NK-92 treated with Interleukin-12 subunit alpha and Interleukin-12 subunit beta, amount 100 ng/mL, for 24 hours (cell line): ENCODE measurements around the gene CREB3L4.
"Not testable (repeated sequence)": the region's sequence is repeated elsewhere in the genome, so short reads cannot be mapped to it uniquely, and the experiment has no call there.

Source experiments
- DNase-seq: peaks from one replicate; lab custom pipeline; 2025; lab: John Stamatoyannopoulos, UW

Gene CREB3L4

GRCh38 chr1:153959454-153959853 is 8.2 kb upstream of the CREB3L4 start:
- DNase-seq: no peak

DNA sequence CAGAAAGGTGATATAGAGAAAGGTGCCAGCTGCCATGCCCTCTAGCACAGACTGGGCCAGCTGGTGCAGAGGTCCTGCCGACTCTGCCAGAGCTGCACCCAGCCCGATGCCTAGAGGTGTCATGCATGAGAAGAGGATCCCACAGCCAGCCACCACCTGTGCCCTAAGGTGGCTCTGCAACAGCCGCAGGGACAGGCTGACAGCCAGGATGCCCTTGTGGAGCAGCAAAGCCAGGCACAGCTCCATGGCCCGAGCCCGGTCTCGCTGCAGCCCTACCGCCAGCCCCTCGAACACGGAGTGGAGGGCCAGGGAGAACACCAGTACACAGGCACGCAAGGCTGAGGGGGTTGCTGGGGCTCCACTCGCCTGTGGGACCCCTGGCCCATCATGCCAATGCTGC is 7.5 kb upstream of the CREB3L4 start:
- DNase-seq: no peak

DNA sequence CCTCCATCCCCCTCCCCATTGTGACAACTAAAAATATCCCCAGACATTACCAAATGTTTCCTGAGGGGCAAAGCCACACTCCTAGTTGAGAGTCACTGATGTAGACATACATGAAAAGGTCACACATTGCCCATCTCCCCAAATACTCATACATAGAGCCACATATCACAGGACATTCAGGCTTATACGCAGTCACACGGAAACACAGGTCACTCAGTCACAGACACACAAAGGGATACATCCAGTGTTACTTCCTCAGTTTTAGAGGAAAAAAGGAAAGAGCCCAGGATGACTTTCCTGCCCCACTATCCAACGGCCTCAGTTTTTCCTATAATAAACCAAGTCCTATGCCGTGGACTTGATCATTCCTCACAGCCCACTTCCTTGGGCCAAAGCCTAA is 6.3 kb upstream of the CREB3L4 start:
- DNase-seq: no peak

DNA sequence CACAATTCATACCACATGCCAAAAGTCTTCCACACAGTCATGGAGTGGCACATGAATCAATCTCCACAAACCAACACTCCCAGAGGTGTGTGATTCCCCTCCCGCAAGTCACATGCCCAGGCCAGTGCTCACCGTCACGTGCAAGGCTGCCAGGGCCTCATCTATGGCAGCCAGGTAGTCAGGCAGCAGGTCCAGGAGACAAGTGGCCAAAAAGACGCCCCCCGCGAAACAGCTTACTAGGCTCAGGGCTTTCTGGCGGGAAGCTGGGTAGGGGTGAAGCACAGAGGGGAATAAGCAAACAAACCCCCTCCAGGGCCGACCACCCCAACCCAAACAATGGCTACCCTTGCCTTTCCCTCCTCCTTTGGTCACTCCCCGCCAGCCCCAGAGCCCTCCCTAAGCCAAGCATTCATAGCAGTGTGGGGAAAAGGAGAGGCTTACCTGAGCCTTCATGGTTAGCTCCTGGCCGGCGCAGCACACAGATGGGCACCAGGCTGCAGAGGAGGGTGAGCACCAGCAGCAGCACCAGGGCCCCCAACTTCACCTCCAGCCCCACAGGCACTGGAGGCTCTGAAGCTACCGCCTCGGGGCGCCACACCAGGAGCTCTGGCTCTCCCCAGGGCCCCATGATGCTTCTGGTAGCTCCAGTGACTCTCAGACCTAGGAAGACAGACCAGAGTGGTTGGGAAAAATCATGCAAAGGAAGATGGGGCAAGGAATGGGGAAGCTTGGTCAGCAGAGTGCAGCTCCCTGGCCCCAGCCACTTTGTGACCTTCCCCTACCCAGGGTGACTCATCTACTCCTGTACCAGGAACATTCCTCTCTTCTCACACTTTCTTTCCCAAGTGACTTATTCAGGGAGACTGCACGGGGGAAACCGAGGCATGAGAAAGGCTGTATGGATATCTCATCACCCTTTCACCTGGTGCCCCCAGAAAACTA is 5.3 kb upstream of the CREB3L4 start:
- no peak for DNase-seq

- peak; percentile 94 for DNase-seq
These were observed 4.5 kb upstream of the CREB3L4 start, which contains the start of gene SLC39A1 for GRCh38 chr1:153963030-153963849. Gene SLC39A1 (minus strand): TSS chr1:153963537. CDS start chr1:153962715, 822 bp downstream.

GRCh38 chr1:153963850-153964331 is 3.8 kb upstream of the CREB3L4 start:
- no peak for DNase-seq

DNA sequence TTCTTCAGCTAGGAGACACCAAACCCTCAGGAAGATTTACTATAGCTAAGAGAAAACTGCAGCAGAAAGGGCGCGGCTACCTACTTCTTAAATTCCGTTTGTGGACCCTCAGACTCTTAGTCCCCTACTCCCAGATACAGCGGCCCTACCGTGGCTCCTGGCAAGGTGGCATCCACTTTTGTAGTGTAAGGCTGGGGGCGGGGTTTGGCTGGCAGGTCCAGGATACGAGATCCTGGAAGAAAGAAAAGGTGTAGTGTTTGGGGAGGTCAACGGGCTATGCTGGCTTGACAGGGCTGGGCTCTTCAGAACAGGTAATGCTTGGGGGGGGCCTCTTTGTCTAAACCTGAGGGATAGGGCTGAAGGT is 280 bp downstream of the CREB3L4 start:
- DNase-seq: no peak

DNA sequence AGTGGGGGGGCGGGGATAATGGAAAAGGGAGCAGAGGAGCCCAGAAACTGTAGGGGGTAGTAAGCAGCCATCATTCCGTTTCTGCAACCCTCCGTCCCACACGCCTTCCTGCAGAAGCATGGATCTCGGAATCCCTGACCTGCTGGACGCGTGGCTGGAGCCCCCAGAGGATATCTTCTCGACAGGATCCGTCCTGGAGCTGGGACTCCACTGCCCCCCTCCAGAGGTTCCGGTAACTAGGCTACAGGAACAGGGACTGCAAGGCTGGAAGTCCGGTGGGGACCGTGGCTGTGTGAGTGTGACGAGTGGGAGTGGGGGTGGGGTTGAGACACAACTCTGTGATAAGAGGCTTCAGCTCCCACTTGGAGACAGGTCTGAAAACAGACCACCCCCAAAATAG is 706 bp downstream of the CREB3L4 start:
- DNase-seq: no peak

- DNase-seq: no peak
These were observed 1.3 kb downstream of the CREB3L4 start for GRCh38 chr1:153968972-153969371.

GRCh38 chr1:153970346-153970745 is 2.6 kb downstream of the CREB3L4 start:
- DNase-seq: no peak

DNA sequence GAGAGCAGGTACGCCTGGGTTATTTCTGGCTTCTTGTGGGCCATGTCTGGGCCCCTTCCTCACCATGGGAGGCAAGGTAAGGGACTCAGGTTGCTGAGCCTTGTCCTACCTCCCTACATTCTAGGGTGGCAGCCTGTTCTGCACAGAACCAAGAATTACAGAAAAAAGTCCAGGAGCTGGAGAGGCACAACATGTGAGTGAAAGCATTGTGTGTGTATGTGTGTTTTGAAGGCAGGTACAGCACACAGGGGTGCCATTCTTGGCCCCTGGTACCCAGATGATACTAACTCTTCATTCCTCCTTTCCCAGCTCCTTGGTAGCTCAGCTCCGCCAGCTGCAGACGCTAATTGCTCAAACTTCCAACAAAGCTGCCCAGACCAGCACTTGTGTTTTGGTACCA is 5.4 kb downstream of the CREB3L4 start:
- no peak for DNase-seq

DNA sequence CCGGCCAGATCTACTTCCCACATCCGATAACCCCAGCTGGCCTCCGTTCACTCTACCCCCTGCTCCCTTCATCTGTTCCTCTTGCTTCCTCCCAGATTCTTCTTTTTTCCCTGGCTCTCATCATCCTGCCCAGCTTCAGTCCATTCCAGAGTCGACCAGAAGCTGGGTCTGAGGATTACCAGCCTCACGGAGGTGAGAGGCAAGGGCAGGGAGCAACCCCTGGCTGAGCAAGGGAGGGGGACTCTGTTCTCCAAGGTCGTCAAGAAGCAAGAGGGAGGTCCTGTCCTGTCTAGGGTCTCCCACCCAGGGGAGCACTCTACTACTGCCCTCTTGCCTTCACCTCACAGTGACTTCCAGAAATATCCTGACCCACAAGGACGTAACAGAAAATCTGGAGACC is 5.8 kb downstream of the CREB3L4 start:
- no peak for DNase-seq

DNA sequence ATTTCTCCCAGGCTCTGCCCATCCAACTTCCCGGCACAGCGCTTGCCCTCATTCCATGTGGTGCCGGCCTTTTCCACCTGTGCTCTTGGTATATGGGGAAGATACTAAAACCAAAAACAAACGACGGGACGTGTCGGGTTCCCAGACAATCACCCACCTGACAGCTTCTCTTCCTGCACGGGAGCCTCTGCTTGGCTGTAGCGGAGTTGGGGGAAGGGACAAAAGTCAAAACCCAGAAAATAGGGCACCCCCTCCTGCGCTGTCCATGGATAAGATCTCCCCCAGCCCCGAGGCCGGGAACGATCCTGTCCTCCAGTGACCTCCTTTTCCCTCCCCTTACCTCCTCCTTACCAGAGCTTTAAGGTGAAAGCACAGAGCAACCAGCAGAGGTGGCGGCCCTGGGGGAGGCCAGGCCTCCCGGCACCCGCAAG is 9.1 kb downstream of the CREB3L4 start:
- no peak for DNase-seq

- DNase-seq: peak; percentile 73
These were observed 9.8 kb downstream of the CREB3L4 start, which contains the start of gene JTB for GRCh38 chr1:153977250-153978240. Gene JTB (minus strand): TSS chr1:153977674. CDS start chr1:153977252, 422 bp downstream.

DNA sequence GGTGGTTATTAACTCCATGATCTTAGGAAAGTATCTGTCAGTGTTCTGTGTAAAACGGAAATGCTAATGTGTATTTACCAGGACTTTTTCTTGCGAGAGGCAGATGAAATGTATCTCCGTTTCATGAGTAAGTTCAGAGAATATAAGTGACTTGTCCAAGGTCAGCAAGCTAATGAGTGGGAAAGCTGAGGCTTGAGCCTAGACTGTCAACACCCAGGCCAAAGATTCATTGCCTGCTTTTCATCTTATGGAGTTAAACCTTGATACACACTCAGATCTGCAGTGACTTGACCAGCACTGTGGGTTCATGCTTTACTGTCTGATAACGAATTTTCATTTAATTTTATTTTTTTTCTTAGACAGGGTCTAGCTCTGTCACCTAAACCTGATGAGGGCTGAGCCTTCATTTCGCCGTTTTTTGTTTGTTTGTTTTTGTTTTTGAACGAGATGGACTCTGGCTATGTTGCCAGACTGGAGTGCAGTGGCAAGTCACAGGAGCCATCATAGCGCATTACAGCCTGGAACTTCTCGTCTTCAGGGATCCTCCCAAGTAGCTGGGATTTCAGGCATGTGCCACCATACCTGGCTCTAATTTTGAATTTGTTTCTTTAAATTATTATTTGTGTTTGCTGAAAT is 10.7 kb downstream of the CREB3L4 start:
- DNase-seq: no peak

DNA sequence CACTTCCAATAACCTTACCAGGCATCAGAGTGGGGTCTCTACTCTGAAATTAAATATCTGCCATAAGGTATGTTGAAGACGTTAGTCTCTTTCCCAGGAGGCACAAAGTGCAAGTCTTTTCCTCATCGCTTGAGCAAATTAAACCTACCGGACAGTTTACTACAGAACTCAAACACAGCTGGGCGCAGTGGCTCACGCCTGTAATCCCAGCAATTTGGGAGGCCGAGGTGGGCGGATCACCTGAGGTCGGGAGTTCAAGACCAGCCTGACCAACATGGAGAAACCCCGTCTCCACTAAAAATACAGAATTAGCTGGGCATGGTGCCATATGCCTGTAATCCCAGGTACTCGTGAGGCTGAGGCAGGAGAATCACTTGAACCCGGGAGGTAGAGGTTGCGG is 11.4 kb downstream of the CREB3L4 start:
- DNase-seq: not testable (repeated sequence)

GRCh38 chr1:153981735-153982134 is 14.0 kb downstream of the CREB3L4 start:
- DNase-seq: not testable (repeated sequence)

GRCh38 chr1:153984123-153984894 is 16.6 kb downstream of the CREB3L4 start:
- no peak for DNase-seq

DNA sequence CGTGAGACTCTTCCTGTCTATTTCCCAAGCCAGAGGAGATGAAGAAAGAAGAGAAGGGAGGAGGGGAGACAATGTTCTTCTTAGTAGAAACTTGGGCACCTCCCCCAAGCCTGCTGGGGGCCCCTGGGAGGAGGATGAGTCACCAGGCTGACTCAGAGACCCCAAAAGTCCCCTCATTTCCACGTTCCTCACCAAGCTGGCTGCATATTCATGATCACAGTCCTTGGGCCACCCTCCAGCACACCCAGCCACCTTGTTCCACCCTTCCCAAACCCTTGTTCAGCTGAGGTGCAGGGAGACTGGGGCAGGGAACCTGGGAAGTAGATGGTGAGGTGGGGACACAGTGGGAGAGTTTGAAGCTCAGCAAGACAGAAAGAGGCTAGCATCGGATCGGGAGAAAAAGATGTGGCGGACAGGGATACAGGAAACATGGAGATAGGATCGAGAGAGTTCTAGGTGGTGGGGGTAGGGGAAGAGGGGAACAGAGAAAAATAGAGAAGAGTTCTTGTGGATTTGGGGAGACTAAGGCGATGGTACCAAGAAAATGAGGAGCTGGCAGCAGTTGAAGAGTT is 17.7 kb downstream of the CREB3L4 start:
- DNase-seq: peak; percentile 41
